Measurements from ENCODE around the gene IPMK.

DNA sequence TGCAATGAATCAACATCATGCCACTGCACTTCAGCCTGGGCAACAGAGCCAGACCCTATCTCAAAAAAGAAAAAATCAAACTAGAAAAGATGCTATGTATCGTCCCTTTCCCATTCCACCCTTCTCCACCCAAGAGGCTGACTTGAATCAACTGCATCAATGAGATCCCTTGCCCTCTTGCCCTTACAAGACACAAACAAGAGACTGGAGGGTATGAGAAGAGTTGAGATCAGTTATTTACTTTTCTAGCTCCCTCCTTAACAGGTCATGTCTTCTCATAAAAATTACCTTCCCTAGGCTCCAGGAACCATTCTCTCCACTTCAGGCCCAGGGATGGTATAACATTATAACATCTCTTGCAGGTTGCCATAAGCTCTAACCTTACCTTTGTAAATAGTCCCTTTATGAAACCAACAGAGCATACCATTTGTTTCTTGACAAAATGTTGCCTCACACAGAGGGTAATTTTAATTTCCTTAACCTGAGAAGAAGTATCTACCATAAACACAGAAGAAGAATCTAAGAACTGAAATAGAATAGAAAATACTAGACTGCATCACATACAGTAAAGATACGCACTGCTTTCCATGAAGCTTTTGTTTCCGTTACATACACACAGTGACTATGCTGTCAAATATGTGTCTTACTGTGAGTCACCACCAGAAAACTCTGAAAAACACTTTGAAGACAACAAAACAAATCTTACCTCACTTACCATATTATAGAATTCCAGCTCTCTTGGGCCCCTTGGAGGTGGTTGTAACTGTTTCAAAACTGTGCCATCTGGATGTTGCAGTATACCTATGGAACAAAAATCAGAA lies 30.5 kb downstream of the IPMK start:
- TF ChIP-seq RAD21 (IDR thresholded peaks at IDR 0.05; ENCODE audit: low read depth) = no peak
- TF ChIP-seq YY1 (IDR thresholded peaks at IDR 0.05; ENCODE audit: low read depth) = no peak
- no peak for TF ChIP-seq FOXM1 (IDR thresholded peaks at IDR 0.05; ENCODE audit: borderline replicate concordance, low read depth)
- TF ChIP-seq EGR1 (IDR thresholded peaks at IDR 0.05) = no peak
- no peak for TF ChIP-seq TAF1 (IDR thresholded peaks at IDR 0.05; ENCODE audit: low read depth)
- TF ChIP-seq, protein P1, sequence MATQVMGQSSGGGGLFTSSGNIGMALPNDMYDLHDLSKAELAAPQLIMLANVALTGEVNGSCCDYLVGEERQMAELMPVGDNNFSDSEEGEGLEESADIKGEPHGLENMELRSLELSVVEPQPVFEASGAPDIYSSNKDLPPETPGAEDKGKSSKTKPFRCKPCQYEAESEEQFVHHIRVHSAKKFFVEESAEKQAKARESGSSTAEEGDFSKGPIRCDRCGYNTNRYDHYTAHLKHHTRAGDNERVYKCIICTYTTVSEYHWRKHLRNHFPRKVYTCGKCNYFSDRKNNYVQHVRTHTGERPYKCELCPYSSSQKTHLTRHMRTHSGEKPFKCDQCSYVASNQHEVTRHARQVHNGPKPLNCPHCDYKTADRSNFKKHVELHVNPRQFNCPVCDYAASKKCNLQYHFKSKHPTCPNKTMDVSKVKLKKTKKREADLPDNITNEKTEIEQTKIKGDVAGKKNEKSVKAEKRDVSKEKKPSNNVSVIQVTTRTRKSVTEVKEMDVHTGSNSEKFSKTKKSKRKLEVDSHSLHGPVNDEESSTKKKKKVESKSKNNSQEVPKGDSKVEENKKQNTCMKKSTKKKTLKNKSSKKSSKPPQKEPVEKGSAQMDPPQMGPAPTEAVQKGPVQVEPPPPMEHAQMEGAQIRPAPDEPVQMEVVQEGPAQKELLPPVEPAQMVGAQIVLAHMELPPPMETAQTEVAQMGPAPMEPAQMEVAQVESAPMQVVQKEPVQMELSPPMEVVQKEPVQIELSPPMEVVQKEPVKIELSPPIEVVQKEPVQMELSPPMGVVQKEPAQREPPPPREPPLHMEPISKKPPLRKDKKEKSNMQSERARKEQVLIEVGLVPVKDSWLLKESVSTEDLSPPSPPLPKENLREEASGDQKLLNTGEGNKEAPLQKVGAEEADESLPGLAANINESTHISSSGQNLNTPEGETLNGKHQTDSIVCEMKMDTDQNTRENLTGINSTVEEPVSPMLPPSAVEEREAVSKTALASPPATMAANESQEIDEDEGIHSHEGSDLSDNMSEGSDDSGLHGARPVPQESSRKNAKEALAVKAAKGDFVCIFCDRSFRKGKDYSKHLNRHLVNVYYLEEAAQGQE (IDR thresholded peaks at IDR 0.05; ENCODE audit: low read depth) = no peak
- no peak for TF ChIP-seq TEAD4 (IDR thresholded peaks at IDR 0.05)
- no peak for TF ChIP-seq CREB1 (IDR thresholded peaks at IDR 0.05; ENCODE audit: low read depth)
- TF ChIP-seq, protein P2, sequence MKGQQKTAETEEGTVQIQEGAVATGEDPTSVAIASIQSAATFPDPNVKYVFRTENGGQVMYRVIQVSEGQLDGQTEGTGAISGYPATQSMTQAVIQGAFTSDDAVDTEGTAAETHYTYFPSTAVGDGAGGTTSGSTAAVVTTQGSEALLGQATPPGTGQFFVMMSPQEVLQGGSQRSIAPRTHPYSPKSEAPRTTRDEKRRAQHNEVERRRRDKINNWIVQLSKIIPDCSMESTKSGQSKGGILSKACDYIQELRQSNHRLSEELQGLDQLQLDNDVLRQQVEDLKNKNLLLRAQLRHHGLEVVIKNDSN (IDR thresholded peaks at IDR 0.05) = no peak
- no peak for TF ChIP-seq EP300 (IDR thresholded peaks at IDR 0.05; ENCODE audit: borderline replicate concordance)
- TF ChIP-seq, protein P3, sequence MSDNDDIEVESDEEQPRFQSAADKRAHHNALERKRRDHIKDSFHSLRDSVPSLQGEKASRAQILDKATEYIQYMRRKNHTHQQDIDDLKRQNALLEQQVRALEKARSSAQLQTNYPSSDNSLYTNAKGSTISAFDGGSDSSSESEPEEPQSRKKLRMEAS (IDR thresholded peaks at IDR 0.05) = no peak

Data from Ishikawa (cell line).